Astrocyte (in vitro differentiated cells and primary cell): ENCODE measurements around the gene HSD11B2.

ENCODE experiments used
- EZH2 ChIP-seq: IDR thresholded peaks from 2 replicates; pipeline ENCODE4 v1.6.1; 2012; ENCODE audit warnings: mild to moderate bottlenecking, low read length, inconsistent platforms; ENCODE audit not compliant: insufficient read depth
- TF ChIP-seq, protein P1 (sequence below): IDR thresholded peaks from 2 replicates; pipeline ENCODE4 v1.5.1; 2011; ENCODE audit warnings: low read depth, mild to moderate bottlenecking, inconsistent platforms, low read length, moderate library complexity; ENCODE audit not compliant: insufficient read depth

DNA sequence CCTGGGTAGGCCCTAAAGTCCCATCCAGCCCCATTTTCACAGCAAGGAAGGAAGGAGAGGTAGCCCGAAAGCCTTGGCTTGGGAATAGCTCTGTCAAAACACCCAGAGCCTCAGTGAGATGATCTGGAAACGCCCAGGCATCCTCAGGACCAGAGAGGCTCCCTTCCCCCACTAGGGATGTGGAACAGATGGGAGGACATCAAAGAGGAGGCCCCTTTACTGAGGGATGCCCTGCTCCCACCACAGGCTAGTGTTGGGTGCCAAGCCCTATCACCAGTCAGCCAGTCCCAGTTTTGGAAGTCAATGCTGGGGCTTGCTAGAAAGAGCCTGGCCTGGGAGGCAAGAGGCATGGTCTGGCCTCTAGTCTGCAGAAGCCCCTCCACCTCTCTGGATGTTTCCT, 42.3 kb upstream of the HSD11B2 start:
- TF ChIP-seq, protein P1, sequence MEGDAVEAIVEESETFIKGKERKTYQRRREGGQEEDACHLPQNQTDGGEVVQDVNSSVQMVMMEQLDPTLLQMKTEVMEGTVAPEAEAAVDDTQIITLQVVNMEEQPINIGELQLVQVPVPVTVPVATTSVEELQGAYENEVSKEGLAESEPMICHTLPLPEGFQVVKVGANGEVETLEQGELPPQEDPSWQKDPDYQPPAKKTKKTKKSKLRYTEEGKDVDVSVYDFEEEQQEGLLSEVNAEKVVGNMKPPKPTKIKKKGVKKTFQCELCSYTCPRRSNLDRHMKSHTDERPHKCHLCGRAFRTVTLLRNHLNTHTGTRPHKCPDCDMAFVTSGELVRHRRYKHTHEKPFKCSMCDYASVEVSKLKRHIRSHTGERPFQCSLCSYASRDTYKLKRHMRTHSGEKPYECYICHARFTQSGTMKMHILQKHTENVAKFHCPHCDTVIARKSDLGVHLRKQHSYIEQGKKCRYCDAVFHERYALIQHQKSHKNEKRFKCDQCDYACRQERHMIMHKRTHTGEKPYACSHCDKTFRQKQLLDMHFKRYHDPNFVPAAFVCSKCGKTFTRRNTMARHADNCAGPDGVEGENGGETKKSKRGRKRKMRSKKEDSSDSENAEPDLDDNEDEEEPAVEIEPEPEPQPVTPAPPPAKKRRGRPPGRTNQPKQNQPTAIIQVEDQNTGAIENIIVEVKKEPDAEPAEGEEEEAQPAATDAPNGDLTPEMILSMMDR, result no peak
- no peak for TF ChIP-seq EZH2
